22Rv1 (cell line): ENCODE measurements around the gene CACUL1.

Source experiments
- H3K27ac ChIP-seq: fragments of 450-650 bp; 2 replicates; pipeline ENCODE4 v1.5.1; 2017
- CTCF ChIP-seq: fragments of 450-650 bp; IDR thresholded peaks from 2 replicates; pipeline ENCODE4 v1.5.1; 2017; ENCODE audit warnings: mild to moderate bottlenecking
- ZFX ChIP-seq: fragments of 450-650 bp; IDR thresholded peaks from 2 replicates; pipeline ENCODE4 v1.6.1; 2017; ENCODE audit warnings: antibody characterized with exemption, borderline replicate concordance

CACUL1 gene

GRCh38 chr10:118720685-118721538, 33.9 kb downstream of the CACUL1 start:
- TF ChIP-seq ZFX (no peak), CTCF (peak; percentile 90)
- H3K27ac ChIP-seq: no peak overlapping the region

GRCh38 chr10:118714366-118714765, 40.4 kb downstream of the CACUL1 start:
- H3K27ac ChIP-seq: no peak overlapping the region
- no peak for TF ChIP-seq ZFX

GRCh38 chr10:118712930-118713634, 41.7 kb downstream of the CACUL1 start:
- no peak overlapping the region for H3K27ac ChIP-seq
- TF ChIP-seq CTCF: peak; percentile 33
- no peak for TF ChIP-seq ZFX

GRCh38 chr10:118712080-118712479, 42.7 kb downstream of the CACUL1 start:
- TF ChIP-seq CTCF (no peak), ZFX (no peak)
- H3K27ac ChIP-seq: no peak overlapping the region

GRCh38 chr10:118710487-118710886, 44.3 kb downstream of the CACUL1 start:
- TF ChIP-seq ZFX: no peak
- no peak for TF ChIP-seq CTCF
- no peak overlapping the region for H3K27ac ChIP-seq

- H3K27ac ChIP-seq: no peak overlapping the region
- no peak for TF ChIP-seq CTCF
- TF ChIP-seq ZFX: no peak
These were observed 46.2 kb downstream of the CACUL1 start for GRCh38 chr10:118708571-118708970.

GRCh38 chr10:118704711-118705110, 50.1 kb downstream of the CACUL1 start:
- TF ChIP-seq CTCF (no peak), ZFX (no peak)

More at GRCh38 chr10:118704711-118705110, 50.1 kb downstream of the CACUL1 start:
- H3K27ac ChIP-seq: no peak overlapping the region
